H1 (cell line): Measurements from ENCODE around the gene UBE4B.

Experiments
- CEBPB ChIP-seq: IDR thresholded peaks from 2 replicates; pipeline ENCODE4 v1.6.1; 2012; ENCODE audit warnings: low read depth, low read length
- CTCF ChIP-seq, 3 experiments: IDR thresholded peaks; 1 replicate in 2 of 3; 2 replicates in 1 of 3; pipeline versions ENCODE4 v1.5.1 to v1.6.1; 2011; ENCODE audit warnings: low read length in 3 of 3, mild to moderate bottlenecking in 3 of 3, inconsistent platforms in 2 of 3, low read depth in 1 of 3, moderate library complexity in 1 of 3; ENCODE audit not compliant: insufficient read depth in 1 of 3; ENCODE audit errors: control extremely low read depth in 1 of 3
- JUND ChIP-seq: IDR thresholded peaks from 2 replicates; pipeline ENCODE4 v1.6.1; 2011; ENCODE audit warnings: mild to moderate bottlenecking, improper control_type of control experiment, low read length

GRCh38 chr1:10057796-10058195, 25.0 kb downstream of the UBE4B start:
- TF ChIP-seq CTCF (IDR thresholded peaks at IDR 0.05; ENCODE audit: control extremely low read depth in 1 of 3, insufficient read depth in 1 of 3, low read depth in 1 of 3, low read length in 3 of 3) = no peak
- no peak for TF ChIP-seq JUND
- TF ChIP-seq CEBPB = no peak
